Body of pancreas (tissue), 4 donors: ENCODE measurements around the gene MYNN.

ENCODE experiments used
- POLR2A ChIP-seq, 3 donors: fragments of 450-650 bp; IDR thresholded peaks; one replicate each; pipeline ENCODE4 v1.6.1; 2016; ENCODE audit warnings: antibody characterized with exemption in 3 of 3, mild to moderate bottlenecking in 2 of 3
- TF ChIP-seq, protein P1 (sequence below), 7 experiments: fragments of 450-650 bp in 4 of 7; fragments of 200-600 bp in 3 of 7; sonication (generic) in 3 of 7; IDR thresholded peaks; one replicate each; pipeline ENCODE4 v1.5.1; 2016 to 2019; ENCODE audit warnings: antibody characterized with exemption in 7 of 7

DNA sequence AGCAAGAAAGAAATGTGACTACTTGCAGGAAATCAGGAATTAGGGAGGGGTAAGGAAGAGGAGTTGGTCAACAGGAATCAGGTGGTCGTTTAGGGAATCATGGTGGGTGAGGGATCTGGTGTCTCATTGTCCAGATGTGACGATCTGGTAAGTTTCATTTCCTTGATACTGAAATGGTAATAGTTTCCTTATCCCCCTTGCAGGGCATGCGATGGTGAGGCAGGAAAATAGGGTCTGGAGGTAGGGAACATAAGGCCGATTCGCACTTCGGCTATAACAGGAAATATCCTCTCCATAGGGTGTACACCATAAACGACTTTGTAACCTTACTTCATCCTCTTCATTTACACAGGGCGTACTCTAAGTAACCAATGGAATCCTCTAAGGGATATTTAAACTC, 40.1 kb downstream of the MYNN start:
- TF ChIP-seq, protein P1, sequence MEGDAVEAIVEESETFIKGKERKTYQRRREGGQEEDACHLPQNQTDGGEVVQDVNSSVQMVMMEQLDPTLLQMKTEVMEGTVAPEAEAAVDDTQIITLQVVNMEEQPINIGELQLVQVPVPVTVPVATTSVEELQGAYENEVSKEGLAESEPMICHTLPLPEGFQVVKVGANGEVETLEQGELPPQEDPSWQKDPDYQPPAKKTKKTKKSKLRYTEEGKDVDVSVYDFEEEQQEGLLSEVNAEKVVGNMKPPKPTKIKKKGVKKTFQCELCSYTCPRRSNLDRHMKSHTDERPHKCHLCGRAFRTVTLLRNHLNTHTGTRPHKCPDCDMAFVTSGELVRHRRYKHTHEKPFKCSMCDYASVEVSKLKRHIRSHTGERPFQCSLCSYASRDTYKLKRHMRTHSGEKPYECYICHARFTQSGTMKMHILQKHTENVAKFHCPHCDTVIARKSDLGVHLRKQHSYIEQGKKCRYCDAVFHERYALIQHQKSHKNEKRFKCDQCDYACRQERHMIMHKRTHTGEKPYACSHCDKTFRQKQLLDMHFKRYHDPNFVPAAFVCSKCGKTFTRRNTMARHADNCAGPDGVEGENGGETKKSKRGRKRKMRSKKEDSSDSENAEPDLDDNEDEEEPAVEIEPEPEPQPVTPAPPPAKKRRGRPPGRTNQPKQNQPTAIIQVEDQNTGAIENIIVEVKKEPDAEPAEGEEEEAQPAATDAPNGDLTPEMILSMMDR (IDR thresholded peaks at IDR 0.05) = no peak
- TF ChIP-seq POLR2A (IDR thresholded peaks at IDR 0.05) = no peak
